Neutrophil (primary cell): ENCODE results near the gene AZGP1.

Source experiments
- H3K27ac ChIP-seq: fragments of 200-600 bp; sonication (generic); 2 replicates; pipeline ENCODE4 v1.5.1; 2016; ENCODE audit warnings: mild to moderate bottlenecking, moderate library complexity
- H3K27me3 ChIP-seq: fragments of 200-600 bp; sonication (generic); 2 replicates; pipeline ENCODE4 v1.6.0; 2016; ENCODE audit warnings: mild to moderate bottlenecking
- H3K36me3 ChIP-seq: fragments of 200-600 bp; sonication (generic); 2 replicates; pipeline ENCODE4 v1.5.1; 2017
- H3K4me1 ChIP-seq, 2 experiments: fragments of 200-600 bp in 1 of 2; sonication (generic) in 1 of 2; 1 replicate in 1 of 2; 2 replicates in 1 of 2; pipeline versions ENCODE4 v1.5.1 to v1.6.1; 2013 to 2016; ENCODE audit warnings: low read depth in 1 of 2, low read length in 1 of 2, mild to moderate bottlenecking in 1 of 2, moderate library complexity in 1 of 2; ENCODE audit not compliant: control insufficient read depth in 1 of 2, insufficient read depth in 1 of 2
- H3K4me3 ChIP-seq, 2 experiments: fragments of 200-600 bp in 1 of 2; sonication (generic) in 1 of 2; 1 replicate in 1 of 2; 2 replicates in 1 of 2; pipeline ENCODE4 v1.5.1; 2013 to 2016; ENCODE audit warnings: low read depth in 1 of 2, low read length in 1 of 2, mild to moderate bottlenecking in 1 of 2, moderate library complexity in 1 of 2
- H3K9me3 ChIP-seq: fragments of 200-600 bp; sonication (generic); 2 replicates; pipeline ENCODE4 v1.5.1; 2016
- TF ChIP-seq, protein P1 (sequence below): fragments of 200-600 bp; sonication (generic); IDR thresholded peaks from 2 replicates; pipeline ENCODE4 v1.5.1; 2016; ENCODE audit warnings: antibody characterized with exemption

AZGP1 gene

DNA sequence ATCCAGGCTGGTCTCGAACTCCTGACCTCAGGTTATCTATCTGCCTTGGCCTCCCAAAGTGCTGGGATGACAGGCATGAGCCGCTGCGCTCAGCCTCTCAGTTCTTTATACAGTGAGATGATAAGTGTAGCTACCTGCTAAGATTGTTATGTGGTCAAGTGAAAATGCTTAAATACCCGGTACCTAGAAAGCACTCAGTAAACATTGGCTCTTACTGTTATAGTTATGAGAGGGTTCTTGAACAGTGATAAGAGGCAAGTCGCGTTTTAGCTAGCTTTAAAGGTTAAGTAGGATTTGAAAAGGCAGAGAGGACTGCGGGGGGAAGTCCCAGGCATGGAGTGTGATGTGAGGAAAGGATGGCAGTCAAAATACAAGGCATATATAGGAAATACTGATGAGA, 44.1 kb upstream of the AZGP1 start:
- Histone ChIP-seq H3K36me3 (peaks cover 24% of the 10 kb centered on the region), H3K9me3 (no peaks in the 10 kb centered on the region), H3K4me1 (peaks cover 26 to 47% of the 10 kb centered on the region in 2 experiments), H3K27ac (no peak overlapping the region), H3K27me3 (no peaks in the 10 kb centered on the region), H3K4me3 (no peak overlapping the region)
- TF ChIP-seq, protein P1, sequence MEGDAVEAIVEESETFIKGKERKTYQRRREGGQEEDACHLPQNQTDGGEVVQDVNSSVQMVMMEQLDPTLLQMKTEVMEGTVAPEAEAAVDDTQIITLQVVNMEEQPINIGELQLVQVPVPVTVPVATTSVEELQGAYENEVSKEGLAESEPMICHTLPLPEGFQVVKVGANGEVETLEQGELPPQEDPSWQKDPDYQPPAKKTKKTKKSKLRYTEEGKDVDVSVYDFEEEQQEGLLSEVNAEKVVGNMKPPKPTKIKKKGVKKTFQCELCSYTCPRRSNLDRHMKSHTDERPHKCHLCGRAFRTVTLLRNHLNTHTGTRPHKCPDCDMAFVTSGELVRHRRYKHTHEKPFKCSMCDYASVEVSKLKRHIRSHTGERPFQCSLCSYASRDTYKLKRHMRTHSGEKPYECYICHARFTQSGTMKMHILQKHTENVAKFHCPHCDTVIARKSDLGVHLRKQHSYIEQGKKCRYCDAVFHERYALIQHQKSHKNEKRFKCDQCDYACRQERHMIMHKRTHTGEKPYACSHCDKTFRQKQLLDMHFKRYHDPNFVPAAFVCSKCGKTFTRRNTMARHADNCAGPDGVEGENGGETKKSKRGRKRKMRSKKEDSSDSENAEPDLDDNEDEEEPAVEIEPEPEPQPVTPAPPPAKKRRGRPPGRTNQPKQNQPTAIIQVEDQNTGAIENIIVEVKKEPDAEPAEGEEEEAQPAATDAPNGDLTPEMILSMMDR: no peak

DNA sequence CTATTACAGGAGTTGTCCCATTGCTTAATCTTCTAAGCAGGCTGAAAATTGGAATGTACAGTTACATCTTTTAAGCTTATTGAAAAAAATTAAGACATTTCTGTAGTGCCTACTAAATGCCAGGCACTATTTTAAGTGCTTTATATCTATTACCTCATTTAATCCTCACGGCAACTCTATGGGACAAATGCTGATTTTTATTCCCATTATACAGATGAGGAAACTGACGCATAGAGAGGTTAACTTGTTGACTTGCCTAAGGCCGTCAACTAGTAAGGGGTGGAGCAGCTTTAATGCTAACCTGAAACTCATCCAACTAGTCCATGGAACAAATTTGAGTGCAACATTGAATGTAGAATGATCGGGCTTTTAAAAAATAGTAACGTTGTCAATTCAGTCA, 42.0 kb upstream of the AZGP1 start:
- TF ChIP-seq, protein P1: no peak
- Histone ChIP-seq H3K4me1 (peaks cover 41 to 51% of the 10 kb centered on the region in 2 experiments), H3K36me3 (peaks cover 5% of the 10 kb centered on the region), H3K9me3 (no peaks in the 10 kb centered on the region), H3K4me3 (no peak overlapping the region), H3K27ac (no peak overlapping the region), H3K27me3 (no peaks in the 10 kb centered on the region)

DNA sequence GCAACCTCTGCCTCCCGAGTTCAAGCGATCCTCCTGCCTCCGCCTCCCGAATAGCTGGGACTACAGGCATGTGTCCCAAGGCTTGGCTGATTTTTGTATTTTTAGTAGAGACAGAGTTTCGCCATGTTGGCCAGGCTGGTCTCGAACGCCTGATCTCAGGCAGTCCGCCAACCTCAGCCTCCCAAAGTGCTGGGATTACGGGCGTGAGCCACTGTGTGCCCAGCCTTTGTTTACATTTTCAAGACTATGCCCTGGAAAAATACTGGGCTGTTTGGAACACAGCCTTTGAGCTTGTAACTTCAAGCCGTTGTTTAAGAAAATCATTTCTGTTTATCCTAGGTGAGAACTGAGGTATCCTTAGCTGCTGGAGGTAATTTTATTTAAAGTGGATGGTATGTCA, 41.5 kb upstream of the AZGP1 start:
- Histone ChIP-seq H3K9me3 (no peaks in the 10 kb centered on the region), H3K4me1 (peaks cover 47 to 51% of the 10 kb centered on the region in 2 experiments), H3K27me3 (no peaks in the 10 kb centered on the region), H3K36me3 (peaks cover 5% of the 10 kb centered on the region), H3K4me3 (no peak overlapping the region), H3K27ac (no peak overlapping the region)
- TF ChIP-seq, protein P1: no peak

DNA sequence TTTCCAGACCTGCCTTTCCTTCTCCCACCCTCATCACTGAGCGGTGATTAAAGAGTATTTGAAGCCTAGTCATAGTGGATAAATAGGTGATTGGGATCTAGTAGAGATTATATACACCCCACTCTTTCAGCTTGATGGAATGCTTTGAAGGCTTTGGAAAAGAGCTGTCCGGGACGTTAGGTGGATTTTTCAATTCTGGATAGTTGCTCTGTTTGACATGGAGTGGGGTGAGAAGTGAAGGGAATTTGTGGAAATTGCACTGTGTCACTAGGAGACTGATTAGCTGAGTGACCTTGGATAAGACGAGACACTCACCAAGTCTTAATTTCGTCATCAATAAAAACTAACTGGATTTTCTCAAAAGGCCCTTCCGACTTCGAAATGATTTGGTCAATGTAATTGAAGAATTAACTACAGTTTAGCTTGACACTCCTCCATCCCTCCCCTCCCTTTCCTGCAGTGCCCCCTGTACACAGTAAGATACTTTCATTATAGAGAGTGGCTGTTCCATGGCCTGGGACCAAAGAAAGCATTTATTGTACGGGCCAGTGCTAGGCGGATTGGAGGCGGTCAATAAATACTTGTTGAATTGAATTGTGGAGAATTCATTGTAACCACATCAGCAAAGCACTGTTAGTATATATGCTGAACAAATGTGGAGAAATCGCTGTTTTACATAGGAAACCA, 40.5 kb upstream of the AZGP1 start:
- no peaks in the 10 kb centered on the region for H3K9me3 ChIP-seq
- H3K27me3 ChIP-seq: no peaks in the 10 kb centered on the region

DNA sequence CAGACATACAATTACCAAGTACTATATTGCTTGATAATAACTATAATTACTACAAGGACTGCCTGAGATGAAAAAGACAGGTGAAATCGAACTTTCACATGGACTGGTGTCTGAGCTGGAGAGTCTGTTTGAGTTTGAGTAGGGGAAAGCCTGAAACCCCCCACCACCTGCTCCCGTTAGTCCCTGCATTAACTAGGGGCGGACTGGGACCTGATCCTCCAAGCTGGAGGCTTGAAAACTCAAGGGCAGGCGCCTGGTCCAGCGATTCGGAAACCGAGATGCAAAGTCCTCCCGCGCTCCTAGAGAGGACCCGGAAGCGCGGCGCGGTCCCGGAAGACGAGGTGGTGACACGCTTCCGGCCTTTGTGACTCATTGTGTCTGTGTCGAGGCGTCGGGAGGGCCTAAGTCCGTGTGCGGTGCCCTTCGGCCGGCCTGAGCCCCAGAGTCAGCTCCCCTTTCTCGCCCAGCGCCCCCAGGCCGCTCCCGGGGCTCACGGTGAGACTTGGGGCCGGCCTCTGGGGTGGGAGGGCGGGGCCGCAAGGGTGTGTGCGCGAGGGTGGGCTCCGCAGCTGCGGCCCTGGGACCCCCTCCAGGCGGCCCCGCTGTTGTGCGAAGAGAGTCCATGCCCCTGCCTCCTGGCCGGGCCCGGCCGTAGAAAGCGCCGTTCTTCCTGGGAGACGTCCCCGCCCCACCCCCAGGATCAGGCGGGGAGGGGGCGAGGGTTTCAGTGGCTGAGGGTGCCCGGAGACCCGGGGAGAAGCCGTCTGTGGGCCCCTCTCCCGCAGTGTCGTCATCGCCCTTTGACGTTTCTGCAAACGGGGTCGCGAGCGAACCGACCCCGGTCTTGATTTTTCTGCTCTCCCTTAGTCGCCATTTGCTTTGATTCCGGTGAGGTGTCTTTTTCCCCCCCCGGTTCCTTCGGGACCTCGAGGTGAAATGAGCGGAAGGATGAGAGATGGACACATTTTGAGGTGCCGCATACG, 39.7 kb upstream of the AZGP1 start, which contains the start of gene ZKSCAN1:
Gene ZKSCAN1, plus strand, starts transcription at position 365 of the 983 bp plus-strand sequence. CDS start 7,911 bp downstream, outside the sequence.
- Histone ChIP-seq H3K4me3 (peak within 1 kb of the TSS; percentile 82 to 98), H3K4me1 (peaks cover 48 to 53% of the 10 kb centered on the region in 2 experiments), H3K36me3 (peaks cover 5% of the 10 kb centered on the region), H3K27ac (peak within 1 kb of the TSS; percentile 94), H3K9me3 (no peaks in the 10 kb centered on the region), H3K27me3 (no peaks in the 10 kb centered on the region)
- TF ChIP-seq, protein P1: peak; percentile 20

More for the DNA sequence above, 40.5 kb upstream of the AZGP1 start:
- Histone ChIP-seq H3K36me3 (peaks cover 5% of the 10 kb centered on the region), H3K4me1 (peaks cover 54 to 55% of the 10 kb centered on the region in 2 experiments), H3K4me3 (peak overlapping the region; percentile 82 to 98), H3K27ac (peak overlapping the region; percentile 94)
- TF ChIP-seq, protein P1: no peak
